A549 (cell line): Measurements from ENCODE around the gene ACTL7B.

Experiments used
- CBX2 ChIP-seq: fragments of 200-600 bp; sonication (generic); IDR thresholded peaks from 2 replicates; pipeline ENCODE4 v1.6.1; 2016; ENCODE audit warnings: low read depth, mild to moderate bottlenecking, borderline replicate concordance
- CTCF ChIP-seq: fragments of >200 bp; sonication (Bioruptor Twin); formaldehyde crosslinking; IDR thresholded peaks from 3 replicates; pipeline ENCODE4 v1.5.1; 2016
- MAFK ChIP-seq: fragments of 450-650 bp; IDR thresholded peaks from 2 replicates; pipeline ENCODE4 v1.6.1; 2014; ENCODE audit not compliant: partially characterized antibody
- MAX ChIP-seq: IDR thresholded peaks from 2 replicates; pipeline ENCODE4 v1.6.1; 2012
- MAZ ChIP-seq: fragments of 150-350 bp; IDR thresholded peaks from 2 replicates; pipeline ENCODE4 v1.6.1; 2014; ENCODE audit warnings: antibody characterized with exemption, low read depth, low read length, borderline replicate concordance

DNA sequence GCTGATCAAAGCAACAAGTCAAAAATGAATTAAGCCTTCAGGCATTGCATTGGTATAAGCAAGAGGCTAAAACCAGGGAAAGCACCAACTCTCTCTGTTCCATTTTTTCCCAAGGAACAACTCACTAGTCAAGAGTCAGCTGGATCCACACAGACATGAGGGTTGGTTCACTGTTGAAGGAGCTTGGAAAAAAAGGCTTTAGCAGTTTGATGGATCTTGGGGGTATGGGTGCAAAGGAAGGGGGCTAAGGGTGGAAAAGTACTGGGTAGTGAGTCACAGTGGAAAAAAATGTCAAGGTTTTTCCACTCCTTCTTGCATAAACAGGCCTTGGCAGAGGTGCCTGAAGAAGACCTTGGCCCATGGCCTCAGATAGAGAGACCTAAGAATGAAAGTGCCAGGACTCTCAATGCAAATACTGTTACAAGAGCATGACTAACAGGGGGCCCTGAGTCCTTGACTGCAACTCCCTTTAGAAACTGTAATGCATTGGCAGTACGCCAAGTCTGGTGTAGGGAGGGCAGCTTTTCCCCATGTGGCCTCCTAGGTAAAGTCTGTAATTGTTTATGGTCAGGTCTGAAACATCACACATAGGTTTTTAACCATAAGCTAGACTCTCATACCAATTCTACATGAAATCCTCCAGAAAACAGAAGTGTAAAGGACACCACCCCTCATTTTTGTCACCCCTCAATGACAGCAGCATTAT, 30.0 kb upstream of the ACTL7B start:
- no peak for TF ChIP-seq MAFK
- TF ChIP-seq MAZ = no peak
- no peak for TF ChIP-seq MAX
- TF ChIP-seq CBX2 = no peak
- TF ChIP-seq CTCF = no peak
